ENCODE measurements around the gene PBRM1. TPM values are rescaled to one million over a fixed set of nuclear protein-coding genes. Genes with fewer than 3 reads are reported as not detected.

Gene PBRM1
- total and polyA plus RNA-seq, 2 of the 8 experiments (the other 6 are each of a cell fraction or from before 2014, with no cell fraction given) = 19.3 to 65.8 TPM

DNA sequence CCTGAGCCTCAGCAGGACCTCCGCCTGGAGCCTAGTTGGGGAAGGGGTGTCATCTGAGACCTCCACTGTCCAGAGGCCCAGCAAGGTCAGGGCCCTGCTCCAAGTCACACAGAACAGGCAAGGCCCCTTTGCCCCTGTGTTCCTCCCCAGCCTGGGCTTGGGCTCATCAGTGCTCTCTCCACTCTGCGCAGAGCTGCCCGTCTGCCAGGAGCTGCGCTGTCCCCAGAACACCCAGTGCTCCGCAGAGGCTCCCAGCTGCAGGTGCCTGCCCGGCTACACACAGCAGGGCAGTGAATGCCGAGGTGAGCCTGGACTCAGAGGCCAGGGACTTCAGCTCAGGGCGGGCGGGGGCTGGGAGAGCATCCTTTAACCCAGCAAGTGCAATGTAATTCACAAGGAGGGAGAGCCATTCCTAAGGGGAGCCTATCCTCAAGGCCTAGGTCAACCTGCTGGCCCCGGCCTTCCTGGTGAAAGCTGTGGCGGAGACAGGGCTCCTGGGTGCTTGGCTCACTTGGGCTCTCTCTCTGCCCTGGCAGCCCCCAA, 182.8 kb downstream of the PBRM1 start:
- no peak overlapping the region for H3K18ac ChIP-seq (ENCODE audit: extremely low read depth, low read length)
- no peak overlapping the region for H3K14ac ChIP-seq (ENCODE audit: insufficient read length)
- FAIRE-seq (no peak), DNase-seq (ENCODE audit: low read depth in 1 of 2, low spot score in 2 of 2) (no peak)
- no peak overlapping the region for H3K27ac ChIP-seq (ENCODE audit: low read depth, low read length)
- H2AFZ ChIP-seq (ENCODE audit: low read length) = no peak overlapping the region
- no peaks in the 10 kb centered on the region for H3K9me3 ChIP-seq (ENCODE audit: insufficient read depth in 2 of 2, low read depth in 1 of 2, low read length in 1 of 2)
- H4K5ac ChIP-seq (ENCODE audit: insufficient read length, low read depth, low read length) = no peak overlapping the region
- H3K79me1 ChIP-seq (ENCODE audit: low read depth, low read length) = no peaks in the 10 kb centered on the region
- H2BK12ac ChIP-seq (ENCODE audit: low read depth, low read length) = no peak overlapping the region
- no peak overlapping the region for H2AK5ac ChIP-seq (ENCODE audit: low read depth, low read length)
- no peaks in the 10 kb centered on the region for H3K23me2 ChIP-seq (ENCODE audit: low read depth, low read length)
- H4K8ac ChIP-seq (ENCODE audit: extremely low read depth, insufficient read depth, low read length) = no peak overlapping the region
- H4K20me1 ChIP-seq (replicated peaks in 1 of 2; ENCODE audit: control insufficient read depth in 1 of 2, insufficient read depth in 2 of 2, low read length in 2 of 2) = no peaks in the 10 kb centered on the region
- H3K4ac ChIP-seq (replicated peaks; ENCODE audit: insufficient read length, low read depth, low read length) = no peak overlapping the region
- no peaks in the 10 kb centered on the region for H3K36me3 ChIP-seq (ENCODE audit: control insufficient read depth in 2 of 4, insufficient read depth in 4 of 4, low read length in 3 of 4)
- no peak overlapping the region for H3K4me2 ChIP-seq (ENCODE audit: insufficient read depth in 1 of 2, low read depth in 2 of 2, low read length in 2 of 2)
- H2BK5ac ChIP-seq (ENCODE audit: low read depth, low read length) = no peak overlapping the region
- no peak overlapping the region for H3K9ac ChIP-seq (replicated peaks in 1 of 4; ENCODE audit: extremely low read depth in 1 of 4, low read depth in 3 of 4, low read length in 3 of 4)
- H3K4me1 ChIP-seq (replicated peaks in 1 of 4; ENCODE audit: control insufficient read depth in 3 of 4, insufficient read depth in 4 of 4, low read length in 3 of 4) = peaks cover 0 to 9% (median 5%) of the 10 kb centered on the region in 4 experiments; a peak in 4 of 7 replicates
- ChIA-PET POLR2A (ENCODE audit: partially characterized antibody) (interaction anchor here (1.0 to 2.1 kb wide), 3 partner anchors 12 to 33 kb away, joined by 3 to 6 read pairs (median 3); partner anchors contain the start of gene UQCC5), CTCF (ENCODE audit: partially characterized antibody) (interaction anchor here (1.5 to 2.9 kb wide), 5 partner anchors 9 to 56 kb away, joined by 3 to 13 read pairs (median 9); no protein-coding TSS in a partner anchor)
- H3K4me3 ChIP-seq (ENCODE audit: extremely low read depth in 1 of 4, insufficient read depth in 2 of 4, low read depth in 3 of 4, low read length in 4 of 4) = no peak overlapping the region
- no peak overlapping the region for H2BK120ac ChIP-seq (replicated peaks; ENCODE audit: low read depth, low read length)
- no peak overlapping the region for H3K56ac ChIP-seq (replicated peaks; ENCODE audit: insufficient read length, low read depth, low read length)
- no peak overlapping the region for H2BK15ac ChIP-seq (ENCODE audit: low read length)
- H2BK20ac ChIP-seq (ENCODE audit: low read length) = no peak overlapping the region
- H4K91ac ChIP-seq (replicated peaks; ENCODE audit: insufficient read length, low read length) = no peak overlapping the region
- no peak overlapping the region for H3K23ac ChIP-seq (ENCODE audit: insufficient read length)
- no peaks in the 10 kb centered on the region; a peak in 1 of 7 replicates for H3K27me3 ChIP-seq (replicated peaks in 1 of 4; ENCODE audit: control insufficient read depth in 3 of 4, extremely low read depth in 1 of 4, insufficient read depth in 3 of 4, low read length in 3 of 4)
- 92% methylated on average over 11 of the region's 11 CpGs; no CpG with 5 or more reads in 1 of the 2 experiments for WGBS, 2 experiments (ENCODE audit: extremely low coverage in 1 of 2, insufficient coverage in 1 of 2, insufficient read length in 1 of 2, insufficient replicate concordance in 2 of 2, low coverage in 1 of 2, low lambda C conversion rate in 2 of 2, missing lambda C conversion rate in 1 of 2)
- H3K79me2 ChIP-seq (ENCODE audit: control insufficient read depth in 1 of 2, insufficient read depth in 2 of 2, low read length in 2 of 2) = no peaks in the 10 kb centered on the region
- TF ChIP-seq JUND (IDR thresholded peaks at IDR 0.05; ENCODE audit: low read length) = no peak
- TF ChIP-seq CHD1 (IDR thresholded peaks at IDR 0.05; ENCODE audit: low read depth, low read length) = no peak
- no peak for TF ChIP-seq CHD2 (IDR thresholded peaks at IDR 0.05; ENCODE audit: low read length)
- TF ChIP-seq POLR2AphosphoS5 (IDR thresholded peaks at IDR 0.05; ENCODE audit: low read depth, low read length) = no peak
- TF ChIP-seq KDM4A (IDR thresholded peaks at IDR 0.05; ENCODE audit: low read depth, low read length, severe bottlenecking) = no peak
- TF ChIP-seq EGR1 (IDR thresholded peaks at IDR 0.05; ENCODE audit: borderline replicate concordance, low read depth, low read length) = no peak
- no peak for TF ChIP-seq SIRT6 (IDR thresholded peaks at IDR 0.05; ENCODE audit: low read length)
- TF ChIP-seq, protein P1, sequence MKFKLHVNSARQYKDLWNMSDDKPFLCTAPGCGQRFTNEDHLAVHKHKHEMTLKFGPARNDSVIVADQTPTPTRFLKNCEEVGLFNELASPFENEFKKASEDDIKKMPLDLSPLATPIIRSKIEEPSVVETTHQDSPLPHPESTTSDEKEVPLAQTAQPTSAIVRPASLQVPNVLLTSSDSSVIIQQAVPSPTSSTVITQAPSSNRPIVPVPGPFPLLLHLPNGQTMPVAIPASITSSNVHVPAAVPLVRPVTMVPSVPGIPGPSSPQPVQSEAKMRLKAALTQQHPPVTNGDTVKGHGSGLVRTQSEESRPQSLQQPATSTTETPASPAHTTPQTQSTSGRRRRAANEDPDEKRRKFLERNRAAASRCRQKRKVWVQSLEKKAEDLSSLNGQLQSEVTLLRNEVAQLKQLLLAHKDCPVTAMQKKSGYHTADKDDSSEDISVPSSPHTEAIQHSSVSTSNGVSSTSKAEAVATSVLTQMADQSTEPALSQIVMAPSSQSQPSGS (IDR thresholded peaks at IDR 0.05; ENCODE audit: low read length) = no peak
- no peak for TF ChIP-seq SIN3A (conservative IDR thresholded peaks at IDR 0.05 in 1 of 2, IDR thresholded peaks at IDR 0.05 in 1 of 2; ENCODE audit: low read depth in 1 of 2, low read length in 2 of 2)
- no peak for TF ChIP-seq EZH2 (IDR thresholded peaks at IDR 0.05; ENCODE audit: low read depth, low read length, severe bottlenecking)
- no peak for TF ChIP-seq SRF (IDR thresholded peaks at IDR 0.05; ENCODE audit: low read depth, low read length)
- TF ChIP-seq RBBP5 (IDR thresholded peaks at IDR 0.05; ENCODE audit: borderline replicate concordance, low read depth, low read length) = no peak

All from H1 (cell line).